Kidney (tissue), 14 donors: ENCODE measurements around the gene PACSIN2. TPM values are rescaled to one million over a fixed set of nuclear protein-coding genes. Genes with fewer than 3 reads are reported as not detected.

ENCODE experiments used
- DNase-seq, 5 donors: peaks; one replicate each; pipeline ENCODE4 v3.0.0-alpha.2; 2013 to 2020
- FAIRE-seq: peaks from 2 replicates; lab custom pipeline; 2012; peaks lifted over from hg19 to GRCh38; lab: Jason Lieb, UNC
- H3K27ac ChIP-seq, 2 donors: one replicate each; pipeline ENCODE4 v1.7.0; 2013; ENCODE audit warnings: low read depth in 2 of 2, low read length in 2 of 2, inconsistent platforms in 1 of 2
- H3K27me3 ChIP-seq: one replicate; pipeline ENCODE4 v1.7.1; 2013; ENCODE audit warnings: low read length, inconsistent platforms; ENCODE audit not compliant: control insufficient read depth, insufficient read depth
- H3K36me3 ChIP-seq, 3 donors: one replicate each; pipeline versions ENCODE4 v1.7.0 to v1.7.1; 2013; ENCODE audit warnings: low read length in 3 of 3, control low read depth in 1 of 3, inconsistent platforms in 1 of 3; ENCODE audit not compliant: insufficient read depth in 3 of 3, control insufficient read depth in 2 of 3
- H3K4me1 ChIP-seq, 3 donors: one replicate each; pipeline versions ENCODE4 v1.7.0 to v1.7.1; 2013; ENCODE audit warnings: low read length in 3 of 3, inconsistent platforms in 1 of 3, low read depth in 1 of 3; ENCODE audit not compliant: control insufficient read depth in 2 of 3, insufficient read depth in 2 of 3
- H3K4me3 ChIP-seq, 3 donors: one replicate each; pipeline versions ENCODE4 v1.7.0 to v1.8.1; 2013; ENCODE audit warnings: low read length in 3 of 3, control low read depth in 1 of 3, inconsistent platforms in 1 of 3
- H3K9ac ChIP-seq, 3 donors: one replicate each; pipeline versions ENCODE4 v1.7.0 to v1.7.1; 2013; ENCODE audit warnings: low read length in 3 of 3, control low read depth in 1 of 3, inconsistent platforms in 1 of 3
- H3K9me3 ChIP-seq, 3 donors: one replicate each; pipeline versions ENCODE4 v1.7.0 to v1.7.1; 2013; ENCODE audit warnings: low read length in 3 of 3, control low read depth in 1 of 3, inconsistent platforms in 1 of 3; ENCODE audit not compliant: control insufficient read depth in 2 of 3, insufficient read depth in 1 of 3
- intact Hi-C: fragments of 100-400 bp; cut with DNase I; formaldehyde crosslinking; loops from one replicate; pipeline ENCODE4 v1.11.1; 2022
- polyA plus RNA-seq: library from polyadenylated mRNA; stranded (reverse); fragments of 350-450 nt; fragmentation: Illumina TruSeq; extraction: RNeasy Lipid Tissue Mini Kit (QIAGEN cat#74804); gene quantifications from one replicate; pipeline ENCODE4 v1.2.3, GENCODE V29; 2014; ENCODE audit warnings: low read depth, low replicate concordance; ENCODE audit not compliant: insufficient read depth
- total RNA-seq: library from RNA; stranded (reverse); fragmentation: NEBNext Ultra II Directional; extraction: Animal tissue kit (Norgen Biotek cat#: 25700); gene quantifications from one replicate; pipeline ENCODE4 v1.2.1, GENCODE V29; 2021
- TF ChIP-seq, protein P1 (sequence below): IDR thresholded peaks from 3 replicates; pipeline ENCODE4 v1.5.1; 2012; ENCODE audit warnings: mild to moderate bottlenecking, moderate library complexity, borderline replicate concordance; ENCODE audit not compliant: insufficient read depth; ENCODE audit errors: extremely low read depth
- donor health status: control.
- donor health status: control.
- donor health status: control.
- donor health status: control.
- donor health status: control.
- donor health status: DM: yes; HTN: yes; CAD: no.
- donor health status: Normal renal cell carcinoma (clear cell type).

The PACSIN2 gene
- total and polyA plus RNA-seq, 2 donors from 2014 or later: 56.3 to 105 TPM

DNA sequence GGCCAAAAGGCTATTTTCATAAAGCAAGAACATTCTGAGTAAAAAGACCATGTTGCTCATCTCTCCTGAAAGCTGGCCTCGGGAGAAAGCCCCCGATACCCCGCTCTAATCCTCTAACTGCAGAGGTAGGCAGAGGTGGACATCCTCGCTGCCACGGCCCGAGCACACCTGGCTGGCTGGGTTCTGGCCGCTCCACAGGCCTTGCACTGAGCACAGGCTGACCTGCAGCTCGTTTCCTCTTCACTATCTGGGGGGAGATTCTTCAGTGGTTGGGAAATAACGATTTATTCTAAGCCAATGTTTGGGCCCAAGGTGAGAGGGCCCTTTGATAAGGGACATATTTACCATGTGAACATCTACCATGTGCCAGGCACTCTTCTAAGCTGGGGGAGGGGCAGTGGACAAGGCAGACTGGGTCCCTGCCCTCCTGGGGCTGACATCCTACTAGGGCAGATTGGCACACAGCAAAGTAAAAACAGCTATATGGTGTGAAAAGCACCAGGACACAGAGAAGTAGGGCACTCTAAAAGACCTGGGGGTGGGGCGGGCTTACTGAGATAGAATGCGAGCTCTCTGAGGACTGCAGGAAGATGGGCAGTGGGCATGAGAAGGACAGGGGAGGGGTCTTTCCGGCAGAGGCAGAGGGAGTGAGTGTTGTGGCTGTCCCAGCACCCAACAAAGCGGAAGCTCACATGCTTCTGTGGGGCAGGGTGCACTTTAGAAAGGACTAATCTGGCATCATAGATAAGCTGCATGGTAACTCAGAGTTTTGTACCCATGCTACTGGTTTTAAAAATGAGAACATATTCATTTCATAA lies 92.4 kb downstream of the PACSIN2 start:
- FAIRE-seq (no peak), DNase-seq (no peak)
- intact Hi-C loops: no loop called here
- TF ChIP-seq, protein P1, sequence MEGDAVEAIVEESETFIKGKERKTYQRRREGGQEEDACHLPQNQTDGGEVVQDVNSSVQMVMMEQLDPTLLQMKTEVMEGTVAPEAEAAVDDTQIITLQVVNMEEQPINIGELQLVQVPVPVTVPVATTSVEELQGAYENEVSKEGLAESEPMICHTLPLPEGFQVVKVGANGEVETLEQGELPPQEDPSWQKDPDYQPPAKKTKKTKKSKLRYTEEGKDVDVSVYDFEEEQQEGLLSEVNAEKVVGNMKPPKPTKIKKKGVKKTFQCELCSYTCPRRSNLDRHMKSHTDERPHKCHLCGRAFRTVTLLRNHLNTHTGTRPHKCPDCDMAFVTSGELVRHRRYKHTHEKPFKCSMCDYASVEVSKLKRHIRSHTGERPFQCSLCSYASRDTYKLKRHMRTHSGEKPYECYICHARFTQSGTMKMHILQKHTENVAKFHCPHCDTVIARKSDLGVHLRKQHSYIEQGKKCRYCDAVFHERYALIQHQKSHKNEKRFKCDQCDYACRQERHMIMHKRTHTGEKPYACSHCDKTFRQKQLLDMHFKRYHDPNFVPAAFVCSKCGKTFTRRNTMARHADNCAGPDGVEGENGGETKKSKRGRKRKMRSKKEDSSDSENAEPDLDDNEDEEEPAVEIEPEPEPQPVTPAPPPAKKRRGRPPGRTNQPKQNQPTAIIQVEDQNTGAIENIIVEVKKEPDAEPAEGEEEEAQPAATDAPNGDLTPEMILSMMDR: no peak
- Histone ChIP-seq H3K27me3 (no peaks in the 10 kb centered on the region), H3K4me1 (peaks cover 0 to 20% (median 4%) of the 10 kb centered on the region in 3 donors), H3K36me3 (no peaks in the 10 kb centered on the region), H3K9ac (no peak overlapping the region), H3K4me3 (no peak overlapping the region), H3K9me3 (no peaks in the 10 kb centered on the region), H3K27ac (no peak overlapping the region)

DNA sequence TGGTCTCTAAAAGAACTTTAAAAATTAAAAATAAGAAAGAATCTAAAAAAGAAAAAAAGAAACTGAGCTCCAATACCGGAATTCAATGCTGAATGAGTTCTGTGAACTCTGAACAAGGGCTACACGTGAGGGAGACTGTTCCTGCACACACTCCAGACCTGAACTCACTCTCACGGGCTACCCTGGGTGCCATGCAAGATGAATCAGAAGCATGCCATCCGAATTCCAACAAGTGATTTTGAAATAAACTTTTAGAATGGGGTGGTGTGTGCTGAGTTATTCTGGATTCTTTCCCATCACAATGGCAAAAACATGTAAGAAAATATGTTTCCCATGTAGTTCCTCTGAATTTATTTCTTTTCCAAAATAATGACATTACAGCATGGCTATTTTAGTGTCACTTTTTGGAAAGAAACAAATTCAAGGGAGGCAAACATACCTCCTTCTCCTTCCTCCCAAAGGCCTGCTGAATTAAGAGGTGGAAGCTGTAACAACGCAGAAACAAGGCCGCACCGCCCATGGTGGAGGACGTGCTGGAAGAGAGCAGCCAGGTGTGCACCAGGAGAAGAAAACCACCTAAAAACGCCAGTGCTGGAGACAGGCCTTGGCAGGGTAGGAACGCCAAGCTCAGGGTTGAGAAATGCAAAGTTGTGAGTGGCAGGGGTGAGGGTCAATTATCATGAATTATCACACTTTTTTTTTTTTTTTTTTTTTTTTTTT lies 94.7 kb downstream of the PACSIN2 start:
- intact Hi-C loops: no loop called here
- TF ChIP-seq, protein P1: no peak
- no peak overlapping the region for H3K9ac ChIP-seq
- DNase-seq (no peak), FAIRE-seq (no peak)
- no peak overlapping the region for H3K4me3 ChIP-seq
- H3K9me3 ChIP-seq: no peaks in the 10 kb centered on the region
- no peaks in the 10 kb centered on the region for H3K27me3 ChIP-seq
- H3K27ac ChIP-seq: no peak overlapping the region
- no peaks in the 10 kb centered on the region for H3K36me3 ChIP-seq
- H3K4me1 ChIP-seq: peaks cover 0 to 17% (median 9%) of the 10 kb centered on the region in 3 donors

DNA sequence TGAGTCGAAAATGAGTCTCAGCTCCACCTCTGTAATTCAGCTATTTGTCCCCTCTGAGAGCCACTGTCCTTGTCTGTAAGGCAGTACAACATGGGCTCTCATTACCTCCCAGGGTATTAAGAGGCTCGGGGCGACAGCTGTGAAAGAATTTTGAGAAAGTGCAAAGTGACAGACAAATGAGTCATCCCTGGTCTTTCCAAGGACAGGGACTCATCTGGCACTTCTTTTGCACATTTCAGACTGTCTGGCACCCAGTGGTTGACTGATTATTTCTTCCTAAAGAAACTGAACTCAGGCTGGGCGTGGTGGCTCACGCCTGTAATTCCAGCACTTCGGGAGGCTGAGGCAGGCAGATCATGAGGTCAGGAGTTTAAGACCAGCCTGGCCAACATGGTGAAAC lies 95.8 kb downstream of the PACSIN2 start:
- H3K4me1 ChIP-seq: peaks cover 0 to 17% (median 9%) of the 10 kb centered on the region in 3 donors
- H3K9me3 ChIP-seq: no peaks in the 10 kb centered on the region
- no peaks in the 10 kb centered on the region for H3K36me3 ChIP-seq
- H3K9ac ChIP-seq: no peak overlapping the region
- no peak for DNase-seq
- no peaks in the 10 kb centered on the region for H3K27me3 ChIP-seq
- FAIRE-seq: no peak
- TF ChIP-seq, protein P1: no peak
- intact Hi-C loops: no loop called here
- no peak overlapping the region for H3K27ac ChIP-seq
- no peak overlapping the region for H3K4me3 ChIP-seq
